Ishikawa (cell line): ENCODE data around the gene CHIT1.

Experiments used
- CEBPB ChIP-seq: IDR thresholded peaks from 2 replicates; pipeline ENCODE4 v1.6.1; 2012
- CREB1 ChIP-seq: IDR thresholded peaks from 2 replicates; pipeline ENCODE4 v1.6.1; 2012; ENCODE audit warnings: low read depth
- EGR1 ChIP-seq: IDR thresholded peaks from 2 replicates; pipeline ENCODE4 v1.6.1; 2012
- EP300 ChIP-seq: IDR thresholded peaks from 2 replicates; pipeline ENCODE4 v1.6.1; 2012; ENCODE audit warnings: borderline replicate concordance
- FOXM1 ChIP-seq: IDR thresholded peaks from 2 replicates; pipeline ENCODE4 v1.6.1; 2012; ENCODE audit warnings: low read depth, borderline replicate concordance
- NFIC ChIP-seq: IDR thresholded peaks from 2 replicates; pipeline ENCODE4 v1.6.1; 2012
- RAD21 ChIP-seq: IDR thresholded peaks from 2 replicates; pipeline ENCODE4 v1.6.1; 2012; ENCODE audit warnings: low read depth
- TAF1 ChIP-seq: IDR thresholded peaks from 2 replicates; pipeline ENCODE4 v1.6.1; 2012; ENCODE audit warnings: low read depth, mild to moderate bottlenecking
- TCF12 ChIP-seq: IDR thresholded peaks from 2 replicates; pipeline ENCODE4 v1.6.1; 2012; ENCODE audit warnings: low read depth
- TEAD4 ChIP-seq: IDR thresholded peaks from 2 replicates; pipeline ENCODE4 v1.6.1; 2012
- YY1 ChIP-seq: IDR thresholded peaks from 2 replicates; pipeline ENCODE4 v1.6.1; 2012; ENCODE audit warnings: low read depth
- ZBTB7A ChIP-seq: IDR thresholded peaks from 2 replicates; pipeline ENCODE4 v1.6.1; 2012; ENCODE audit warnings: low read depth
- TF ChIP-seq, protein P1 (sequence below): IDR thresholded peaks from 2 replicates; pipeline ENCODE4 v1.6.1; 2012
- TF ChIP-seq, protein P2 (sequence below): IDR thresholded peaks from 2 replicates; pipeline ENCODE4 v1.6.1; 2012; ENCODE audit warnings: low read depth, mild to moderate bottlenecking
- TF ChIP-seq, protein P3 (sequence below): IDR thresholded peaks from 2 replicates; pipeline ENCODE4 v1.6.1; 2012

The CHIT1 gene

DNA sequence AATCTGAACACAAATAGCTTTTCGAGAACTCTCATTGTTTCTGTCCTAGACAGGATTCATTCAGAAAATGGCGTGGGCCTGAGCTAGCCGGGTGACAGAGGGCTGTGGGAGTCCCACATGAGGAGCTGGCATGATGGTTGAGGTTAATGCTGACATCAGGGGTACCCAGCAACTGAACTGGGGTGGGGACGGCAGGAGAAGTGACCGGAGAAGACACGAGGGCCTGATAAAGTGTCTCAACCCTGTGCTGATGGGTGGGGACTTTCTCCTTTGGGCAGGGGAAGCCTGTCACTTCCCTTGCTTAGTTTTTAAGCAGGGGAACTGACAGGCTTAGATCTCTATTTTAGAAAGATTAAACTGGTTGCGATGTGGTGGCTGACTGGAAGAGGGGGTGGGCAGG, 14.6 kb downstream of the CHIT1 start:
- TF ChIP-seq, protein P1, sequence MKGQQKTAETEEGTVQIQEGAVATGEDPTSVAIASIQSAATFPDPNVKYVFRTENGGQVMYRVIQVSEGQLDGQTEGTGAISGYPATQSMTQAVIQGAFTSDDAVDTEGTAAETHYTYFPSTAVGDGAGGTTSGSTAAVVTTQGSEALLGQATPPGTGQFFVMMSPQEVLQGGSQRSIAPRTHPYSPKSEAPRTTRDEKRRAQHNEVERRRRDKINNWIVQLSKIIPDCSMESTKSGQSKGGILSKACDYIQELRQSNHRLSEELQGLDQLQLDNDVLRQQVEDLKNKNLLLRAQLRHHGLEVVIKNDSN: no peak
- TF ChIP-seq, protein P2, sequence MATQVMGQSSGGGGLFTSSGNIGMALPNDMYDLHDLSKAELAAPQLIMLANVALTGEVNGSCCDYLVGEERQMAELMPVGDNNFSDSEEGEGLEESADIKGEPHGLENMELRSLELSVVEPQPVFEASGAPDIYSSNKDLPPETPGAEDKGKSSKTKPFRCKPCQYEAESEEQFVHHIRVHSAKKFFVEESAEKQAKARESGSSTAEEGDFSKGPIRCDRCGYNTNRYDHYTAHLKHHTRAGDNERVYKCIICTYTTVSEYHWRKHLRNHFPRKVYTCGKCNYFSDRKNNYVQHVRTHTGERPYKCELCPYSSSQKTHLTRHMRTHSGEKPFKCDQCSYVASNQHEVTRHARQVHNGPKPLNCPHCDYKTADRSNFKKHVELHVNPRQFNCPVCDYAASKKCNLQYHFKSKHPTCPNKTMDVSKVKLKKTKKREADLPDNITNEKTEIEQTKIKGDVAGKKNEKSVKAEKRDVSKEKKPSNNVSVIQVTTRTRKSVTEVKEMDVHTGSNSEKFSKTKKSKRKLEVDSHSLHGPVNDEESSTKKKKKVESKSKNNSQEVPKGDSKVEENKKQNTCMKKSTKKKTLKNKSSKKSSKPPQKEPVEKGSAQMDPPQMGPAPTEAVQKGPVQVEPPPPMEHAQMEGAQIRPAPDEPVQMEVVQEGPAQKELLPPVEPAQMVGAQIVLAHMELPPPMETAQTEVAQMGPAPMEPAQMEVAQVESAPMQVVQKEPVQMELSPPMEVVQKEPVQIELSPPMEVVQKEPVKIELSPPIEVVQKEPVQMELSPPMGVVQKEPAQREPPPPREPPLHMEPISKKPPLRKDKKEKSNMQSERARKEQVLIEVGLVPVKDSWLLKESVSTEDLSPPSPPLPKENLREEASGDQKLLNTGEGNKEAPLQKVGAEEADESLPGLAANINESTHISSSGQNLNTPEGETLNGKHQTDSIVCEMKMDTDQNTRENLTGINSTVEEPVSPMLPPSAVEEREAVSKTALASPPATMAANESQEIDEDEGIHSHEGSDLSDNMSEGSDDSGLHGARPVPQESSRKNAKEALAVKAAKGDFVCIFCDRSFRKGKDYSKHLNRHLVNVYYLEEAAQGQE: no peak
- no peak for TF ChIP-seq TEAD4
- TF ChIP-seq YY1: no peak
- no peak for TF ChIP-seq CEBPB
- no peak for TF ChIP-seq EP300
- TF ChIP-seq ZBTB7A: no peak
- TF ChIP-seq CREB1: no peak
- TF ChIP-seq FOXM1: no peak
- TF ChIP-seq RAD21: no peak
- TF ChIP-seq EGR1: no peak
- no peak for TF ChIP-seq TAF1
- no peak for TF ChIP-seq NFIC
- TF ChIP-seq, protein P3, sequence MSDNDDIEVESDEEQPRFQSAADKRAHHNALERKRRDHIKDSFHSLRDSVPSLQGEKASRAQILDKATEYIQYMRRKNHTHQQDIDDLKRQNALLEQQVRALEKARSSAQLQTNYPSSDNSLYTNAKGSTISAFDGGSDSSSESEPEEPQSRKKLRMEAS: no peak
- TF ChIP-seq TCF12: no peak

DNA sequence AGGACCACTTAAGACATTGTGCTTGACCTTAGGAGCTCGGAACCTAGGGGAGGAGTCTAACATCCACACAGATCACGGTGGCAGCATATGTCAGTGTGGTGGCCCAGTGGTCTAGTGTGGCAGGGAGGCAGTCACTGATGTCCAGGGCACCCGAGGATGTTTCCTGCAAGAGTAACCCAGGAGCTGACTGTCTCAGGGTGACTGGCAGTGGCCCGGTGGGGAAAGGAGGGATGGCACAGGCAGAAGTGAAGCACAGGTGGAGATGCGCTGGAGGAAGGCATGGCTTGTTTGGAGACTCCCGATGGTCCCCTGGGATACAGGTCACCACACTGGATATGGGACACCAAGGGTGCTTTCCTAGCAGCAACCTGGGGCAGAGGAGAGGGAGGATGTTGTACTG, 16.3 kb downstream of the CHIT1 start:
- TF ChIP-seq, protein P1: no peak
- TF ChIP-seq TCF12: no peak
- TF ChIP-seq NFIC: no peak
- no peak for TF ChIP-seq TAF1
- TF ChIP-seq FOXM1: no peak
- TF ChIP-seq TEAD4: no peak
- TF ChIP-seq, protein P3: no peak
- TF ChIP-seq, protein P2: no peak
- TF ChIP-seq YY1: no peak
- TF ChIP-seq RAD21: no peak
- no peak for TF ChIP-seq CEBPB
- TF ChIP-seq ZBTB7A: no peak

DNA sequence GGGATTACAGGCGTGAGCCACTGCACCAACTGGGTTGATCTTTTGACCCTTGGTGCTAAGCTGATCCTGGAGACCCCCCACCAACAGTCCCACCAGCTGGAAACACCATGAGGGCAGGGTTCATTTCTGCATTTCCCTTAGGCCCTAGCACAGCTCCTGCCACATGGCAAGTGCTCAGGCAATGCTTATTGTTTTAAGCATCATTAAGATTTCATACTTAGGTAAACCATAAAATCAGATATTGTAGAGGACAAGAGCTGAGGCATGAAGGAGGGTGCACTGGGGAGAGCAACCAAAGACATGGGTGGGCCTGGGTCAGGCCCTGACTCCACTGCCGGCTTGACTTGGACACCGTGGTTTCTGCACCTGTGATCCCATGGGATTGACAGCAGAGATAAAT, 17.7 kb downstream of the CHIT1 start:
- TF ChIP-seq FOXM1: no peak
- TF ChIP-seq TEAD4: no peak
- no peak for TF ChIP-seq TCF12
- TF ChIP-seq, protein P3: no peak
- no peak for TF ChIP-seq NFIC
- TF ChIP-seq CEBPB: no peak
- TF ChIP-seq, protein P2: no peak
- no peak for TF ChIP-seq RAD21

DNA sequence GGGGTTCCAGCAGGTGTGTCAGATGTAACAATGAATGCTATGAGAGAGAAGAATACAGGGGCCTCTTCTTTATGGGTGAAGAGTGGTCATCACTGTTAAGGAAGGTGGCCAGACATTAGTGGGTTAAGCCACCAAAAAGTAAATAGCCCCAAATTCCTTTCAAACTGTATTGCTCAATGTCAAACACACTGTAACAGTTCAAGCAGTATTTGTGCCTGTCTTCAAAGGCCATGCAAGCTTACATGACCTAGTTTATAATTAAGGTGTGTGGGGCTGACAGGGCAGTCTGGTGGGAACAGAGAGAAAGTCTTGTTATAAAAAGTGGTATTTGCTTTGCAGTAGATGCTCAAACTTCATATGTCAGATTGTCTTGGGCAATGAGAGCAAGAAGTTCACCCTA, 18.5 kb downstream of the CHIT1 start:
- TF ChIP-seq YY1 (no peak), CEBPB (no peak), EGR1 (no peak), NFIC (no peak), CREB1 (no peak), EP300 (no peak), RAD21 (no peak), FOXM1 (no peak)

DNA sequence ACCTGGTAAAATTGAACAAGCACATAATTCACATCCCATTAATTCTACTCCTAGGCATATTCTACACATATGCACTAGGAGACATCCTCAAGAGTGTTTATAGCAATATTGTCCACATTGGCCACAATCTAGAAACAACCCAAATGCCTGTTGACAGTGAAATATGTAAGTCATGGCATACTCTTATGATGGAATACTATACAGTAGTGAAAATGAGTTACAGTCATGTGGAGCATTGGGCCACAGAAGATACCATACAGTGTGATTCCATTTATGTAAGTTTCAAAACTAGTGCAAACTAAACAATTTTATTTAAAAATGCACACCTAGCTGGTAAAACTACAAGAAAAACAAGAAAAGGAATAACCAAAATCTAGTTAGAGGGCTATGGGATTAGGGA, 19.1 kb downstream of the CHIT1 start:
- TF ChIP-seq NFIC: no peak
- TF ChIP-seq TEAD4: no peak
- TF ChIP-seq FOXM1: no peak
- TF ChIP-seq, protein P3: no peak
- no peak for TF ChIP-seq CEBPB
- TF ChIP-seq, protein P1: no peak
